ENCODE data around the gene ZC3H7B. TPM values are rescaled to one million over a fixed set of nuclear protein-coding genes. Genes with fewer than 3 reads are reported as not detected.
A peak's percentile ranks its signal among the peaks of the same experiment; 100 is the strongest.

Gene ZC3H7B
- total RNA-seq, 1 experiment from 2014 or later = 42.0 TPM

- Histone ChIP-seq H4K20me1 (ENCODE audit: insufficient read depth) (no peaks in the 10 kb centered on the region), H3K4me2 (ENCODE audit: low read length) (peak overlapping the region; percentile 86), H3K79me2 (ENCODE audit: insufficient read depth, low read length) (no peaks in the 10 kb centered on the region), H3K4me1 (ENCODE audit: control insufficient read depth in 1 of 2, insufficient read depth in 2 of 2, low read length in 2 of 2) (peaks cover 14 to 38% of the 10 kb centered on the region in 2 experiments), H3K4me3 (replicated peaks in 1 of 2; ENCODE audit: low read depth in 1 of 2, low read length in 2 of 2) (peak overlapping the region; percentile 52 to 65), H3K9me2 (ENCODE audit: insufficient read depth) (no peaks in the 10 kb centered on the region), H3K9ac (ENCODE audit: low read length) (peak overlapping the region; percentile 88), H3K36me3 (ENCODE audit: control insufficient read depth in 1 of 2, insufficient read depth in 2 of 2, low read length in 2 of 2) (no peaks in the 10 kb centered on the region), H3K9me3 (ENCODE audit: control insufficient read depth in 1 of 2, insufficient read depth in 1 of 2, low read depth in 1 of 2, low read length in 2 of 2) (no peaks in the 10 kb centered on the region), H2AFZ (ENCODE audit: low read depth, low read length, poor library complexity, severe bottlenecking) (no peak overlapping the region), H3K27me3 (ENCODE audit: insufficient read depth, low read length) (no peaks in the 10 kb centered on the region), H3K27ac (ENCODE audit: low read depth, low read length) (peak overlapping the region; percentile 97)
- TF ChIP-seq EGR1 (IDR thresholded peaks at IDR 0.05; ENCODE audit: low read depth) = no peak
- POLR2A ChIA-PET = interaction anchor here (0.6 to 2.4 kb wide), 12 partner anchors 10 to 717 kb away, joined by 3 to 16 read pairs (median 6); partner anchors contain the start of genes DESI1, TOB2 and XRCC6
- DNase-seq (ENCODE audit: low read depth, low spot score) (no peak), ATAC-seq (peak; percentile 51)
- CTCF ChIA-PET = interaction anchor here (1.4 to 2.4 kb wide), 5 partner anchors 15 to 144 kb away, joined by 3 to 11 read pairs (median 8); no protein-coding TSS in a partner anchor
- RAD21 ChIA-PET (ENCODE audit: low non-redundant PET in 1 of 2, low total read pairs in 2 of 2, uncharacterized antibody in 2 of 2, unreplicated experiment in 2 of 2) = interaction anchor here in 1 of 2 experiments (0.6 to 0.7 kb wide), 2 partner anchors 110 to 114 kb away, joined by 3 to 5 read pairs; no protein-coding TSS in a partner anchor
- intact Hi-C loops (cut with micrococcal nuclease) = no loop called here
- BruUV-seq (replicated peaks) = no TSS peak
Observed at GRCh38 chr22:41382098-41382578, 80.8 kb downstream of the ZC3H7B start.

DNA sequence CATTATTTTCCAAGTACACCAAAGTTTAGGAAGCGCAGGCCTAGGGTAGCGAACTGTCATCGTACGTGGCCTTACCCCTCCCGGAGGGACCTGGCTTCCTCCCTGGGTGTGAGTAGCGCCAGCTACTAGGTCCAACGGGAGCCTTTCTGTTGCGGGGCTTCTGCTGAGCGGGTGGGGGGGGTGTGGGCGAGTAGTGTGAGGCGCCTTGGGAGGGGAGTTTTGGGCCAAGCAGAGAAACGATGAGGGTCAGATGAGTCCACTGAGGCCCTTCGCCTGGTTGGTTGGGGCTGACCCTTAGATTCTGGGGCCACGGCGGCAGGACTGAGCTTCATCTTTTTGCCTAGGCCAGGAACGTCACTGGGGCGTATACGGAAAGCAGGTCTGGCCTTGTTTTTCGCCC lies 81.3 kb downstream of the ZC3H7B start:
- no peak for ATAC-seq
- ChIA-PET RAD21 (ENCODE audit: low non-redundant PET in 1 of 2, low total read pairs in 2 of 2, uncharacterized antibody in 2 of 2, unreplicated experiment in 2 of 2) (no interaction called here), CTCF (interaction anchor here (2.4 kb wide), 1 partner anchor 135 kb away, joined by 8 read pairs; no protein-coding TSS in a partner anchor), POLR2A (interaction anchor here (1.0 to 2.0 kb wide), 4 partner anchors 9 to 209 kb away, joined by 3 to 14 read pairs (median 8); no protein-coding TSS in a partner anchor)
- peaks cover 0 to 2% of the 10 kb centered on the region in 2 experiments; a peak in 2 of 4 replicates for H3K36me3 ChIP-seq (ENCODE audit: control insufficient read depth in 1 of 2, insufficient read depth in 2 of 2, low read length in 2 of 2)
- peak overlapping the region; percentile 88 for H3K9ac ChIP-seq (ENCODE audit: low read length)
- peak overlapping the region; percentile 52 to 65 for H3K4me3 ChIP-seq (replicated peaks in 1 of 2; ENCODE audit: low read depth in 1 of 2, low read length in 2 of 2)
- H3K79me2 ChIP-seq (ENCODE audit: insufficient read depth, low read length) = no peaks in the 10 kb centered on the region
- H3K27me3 ChIP-seq (ENCODE audit: insufficient read depth, low read length) = no peaks in the 10 kb centered on the region
- TF ChIP-seq EZH2phosphoT487 (IDR thresholded peaks at IDR 0.05; ENCODE audit: borderline replicate concordance) = no peak
- no peaks in the 10 kb centered on the region for H3K9me2 ChIP-seq (ENCODE audit: insufficient read depth)
- BruUV-seq (replicated peaks) = TSS peak; percentile 36
- H3K4me1 ChIP-seq (ENCODE audit: control insufficient read depth in 1 of 2, insufficient read depth in 2 of 2, low read length in 2 of 2) = peaks cover 14 to 38% of the 10 kb centered on the region in 2 experiments
- no peaks in the 10 kb centered on the region for H4K20me1 ChIP-seq (ENCODE audit: insufficient read depth)
- H3K9me3 ChIP-seq (ENCODE audit: control insufficient read depth in 1 of 2, insufficient read depth in 1 of 2, low read depth in 1 of 2, low read length in 2 of 2) = no peaks in the 10 kb centered on the region
- intact Hi-C loops (cut with micrococcal nuclease) = no loop called here
- H2AFZ ChIP-seq (ENCODE audit: low read depth, low read length, poor library complexity, severe bottlenecking) = no peak overlapping the region
- DNase-seq (ENCODE audit: low read depth, low spot score) = no peak
- peak overlapping the region; percentile 86 for H3K4me2 ChIP-seq (ENCODE audit: low read length)
- H3K27ac ChIP-seq (ENCODE audit: low read depth, low read length) = peak overlapping the region; percentile 6; the same call in 1 of the 2 replicates

Data from HCT116 (cell line).